PC-3 (cell line): ENCODE results near the gene ZFHX2.

ENCODE experiments used
- EZH2 ChIP-seq: fragments of 300-600 bp; sonication (generic); IDR thresholded peaks from one replicate; pipeline ENCODE4 v1.6.1; 2017; ENCODE audit warnings: antibody characterized with exemption, mild to moderate bottlenecking, low read length; ENCODE audit not compliant: unreplicated experiment
- TF ChIP-seq, protein P1 (sequence below): fragments of 300-600 bp; sonication (generic); conservative IDR thresholded peaks from 2 replicates; pipeline ENCODE4 v1.5.1; 2017; ENCODE audit warnings: antibody characterized with exemption, low read depth, mild to moderate bottlenecking, low read length

DNA sequence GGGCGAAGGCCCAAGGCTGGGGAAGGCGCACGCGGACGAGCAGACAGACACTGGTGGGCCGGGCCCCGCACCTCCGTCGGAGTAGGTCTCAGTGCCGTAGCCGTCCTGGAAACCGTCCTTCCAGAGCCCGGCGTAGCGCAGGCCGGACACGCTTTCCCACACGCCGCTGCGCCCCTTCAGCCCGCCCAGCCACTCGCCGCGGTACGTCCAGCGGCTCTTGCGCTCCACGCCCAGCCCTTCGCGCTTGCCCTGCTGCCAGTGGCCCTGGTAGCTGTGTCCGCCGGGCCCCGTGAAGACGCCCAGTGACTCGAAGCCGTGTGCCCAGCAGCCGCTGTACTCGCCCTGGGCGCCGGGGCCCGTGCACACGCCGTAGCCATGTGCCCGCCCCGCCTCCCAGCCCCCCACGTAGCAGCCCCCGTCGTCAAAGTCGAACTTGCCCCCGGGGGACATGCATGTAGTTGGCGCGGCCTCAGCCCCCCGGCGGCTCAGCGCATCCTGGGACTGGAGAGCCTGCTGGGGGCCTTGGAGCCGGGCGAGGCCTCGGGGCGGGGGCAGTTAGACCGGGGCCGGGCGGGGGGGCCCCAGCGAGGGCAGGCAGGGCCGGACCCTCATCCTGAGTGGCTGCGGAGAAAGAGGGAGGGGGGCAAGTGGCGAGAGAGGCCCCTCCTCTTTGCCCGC lies 25.6 kb upstream of the ZFHX2 start:
- no peak for TF ChIP-seq EZH2
- TF ChIP-seq, protein P1, sequence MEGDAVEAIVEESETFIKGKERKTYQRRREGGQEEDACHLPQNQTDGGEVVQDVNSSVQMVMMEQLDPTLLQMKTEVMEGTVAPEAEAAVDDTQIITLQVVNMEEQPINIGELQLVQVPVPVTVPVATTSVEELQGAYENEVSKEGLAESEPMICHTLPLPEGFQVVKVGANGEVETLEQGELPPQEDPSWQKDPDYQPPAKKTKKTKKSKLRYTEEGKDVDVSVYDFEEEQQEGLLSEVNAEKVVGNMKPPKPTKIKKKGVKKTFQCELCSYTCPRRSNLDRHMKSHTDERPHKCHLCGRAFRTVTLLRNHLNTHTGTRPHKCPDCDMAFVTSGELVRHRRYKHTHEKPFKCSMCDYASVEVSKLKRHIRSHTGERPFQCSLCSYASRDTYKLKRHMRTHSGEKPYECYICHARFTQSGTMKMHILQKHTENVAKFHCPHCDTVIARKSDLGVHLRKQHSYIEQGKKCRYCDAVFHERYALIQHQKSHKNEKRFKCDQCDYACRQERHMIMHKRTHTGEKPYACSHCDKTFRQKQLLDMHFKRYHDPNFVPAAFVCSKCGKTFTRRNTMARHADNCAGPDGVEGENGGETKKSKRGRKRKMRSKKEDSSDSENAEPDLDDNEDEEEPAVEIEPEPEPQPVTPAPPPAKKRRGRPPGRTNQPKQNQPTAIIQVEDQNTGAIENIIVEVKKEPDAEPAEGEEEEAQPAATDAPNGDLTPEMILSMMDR = no peak
